Gastrocnemius medialis (tissue), 4 donors: ENCODE results near the gene TAPBP.

Experiments
- CTCF ChIP-seq, 5 experiments: fragments of 450-650 bp in 3 of 5; fragments of 200-600 bp in 2 of 5; sonication (generic) in 2 of 5; IDR thresholded peaks in 4 of 5; conservative IDR thresholded peaks in 1 of 5; 1 replicate in 4 of 5; 2 replicates in 1 of 5; pipeline ENCODE4 v1.5.1; 2016 to 2019; ENCODE audit warnings: antibody characterized with exemption in 5 of 5, mild to moderate bottlenecking in 3 of 5, moderate library complexity in 3 of 5
- POLR2A ChIP-seq, 2 donors: fragments of 450-650 bp; IDR thresholded peaks; one replicate each; pipeline ENCODE4 v1.6.1; 2017; ENCODE audit warnings: antibody characterized with exemption in 2 of 2, mild to moderate bottlenecking in 2 of 2, moderate library complexity in 2 of 2

GRCh38 chr6:33315793-33316602 is 2.1 kb upstream of the TAPBP start:
- TF ChIP-seq POLR2A (IDR thresholded peaks at IDR 0.05) (no peak), CTCF (IDR thresholded peaks at IDR 0.05 in 4 of 5, conservative IDR thresholded peaks at IDR 0.05 in 1 of 5) (no peak)
